H9 (cell line): ENCODE data around the gene KRT3. TPM values are rescaled to one million over a fixed set of nuclear protein-coding genes. Genes with fewer than 3 reads are reported as not detected.

Experiments used
- DNase-seq: peaks from one replicate; pipeline ENCODE4 v3.0.0-alpha.2; 2017
- H2AFZ ChIP-seq: one replicate; pipeline ENCODE4 v1.6.1; 2013; ENCODE audit warnings: mild to moderate bottlenecking, low read length, control low read depth, moderate library complexity
- H2AK5ac ChIP-seq: 2 replicates; pipeline ENCODE4 v1.6.1; 2013; ENCODE audit warnings: low read length, control low read depth, mixed read lengths; ENCODE audit not compliant: insufficient read length
- H2BK120ac ChIP-seq: one replicate; pipeline ENCODE4 v1.6.1; 2013; ENCODE audit warnings: low read depth, mild to moderate bottlenecking, low read length, control low read depth, inconsistent platforms; ENCODE audit not compliant: poor library complexity, severe bottlenecking
- H2BK12ac ChIP-seq: 2 replicates; pipeline ENCODE4 v1.6.1; 2013; ENCODE audit warnings: low read length, control low read depth, mixed read lengths, low read depth; ENCODE audit not compliant: insufficient read length
- H2BK15ac ChIP-seq: 2 replicates; pipeline ENCODE4 v1.6.1; 2013; ENCODE audit warnings: low read depth, low read length, control low read depth
- H2BK20ac ChIP-seq: one replicate; pipeline ENCODE4 v1.6.1; 2013; ENCODE audit warnings: low read depth, mild to moderate bottlenecking, low read length, control low read depth, inconsistent platforms; ENCODE audit not compliant: poor library complexity, severe bottlenecking
- H2BK5ac ChIP-seq: 2 replicates; pipeline ENCODE4 v1.6.1; 2013; ENCODE audit warnings: low read length, control low read depth, mixed read lengths; ENCODE audit not compliant: insufficient read length
- H3K14ac ChIP-seq: 2 replicates; pipeline ENCODE4 v1.6.1; 2013; ENCODE audit warnings: low read length, control low read depth; ENCODE audit not compliant: insufficient read depth
- H3K18ac ChIP-seq: 2 replicates; pipeline ENCODE4 v1.6.1; 2013; ENCODE audit warnings: low read depth, mild to moderate bottlenecking, mixed read lengths, low read length, control low read depth; ENCODE audit not compliant: insufficient read length
- H3K23ac ChIP-seq: 2 replicates; pipeline ENCODE4 v1.6.1; 2013; ENCODE audit warnings: low read length, control low read depth, mixed read lengths, low read depth; ENCODE audit not compliant: insufficient read length
- H3K23me2 ChIP-seq: 2 replicates; pipeline ENCODE4 v1.6.1; 2013; ENCODE audit warnings: low read depth, mild to moderate bottlenecking, mixed read lengths, low read length, control low read depth; ENCODE audit not compliant: insufficient read length, poor library complexity, severe bottlenecking
- H3K27ac ChIP-seq: 2 replicates; pipeline ENCODE4 v1.5.1; 2013; ENCODE audit warnings: low read length, control low read depth, mixed read lengths, low read depth; ENCODE audit not compliant: insufficient read length
- H3K27me3 ChIP-seq: 2 replicates; pipeline ENCODE4 v1.6.1; 2013; ENCODE audit warnings: low read length, control low read depth, inconsistent platforms; ENCODE audit not compliant: insufficient read depth
- H3K4ac ChIP-seq: 2 replicates; pipeline ENCODE4 v1.6.1; 2013; ENCODE audit warnings: low read depth, mild to moderate bottlenecking, control low read depth, inconsistent platforms, low read length, moderate library complexity
- H3K4me1 ChIP-seq: 2 replicates; pipeline ENCODE4 v1.6.1; 2013; ENCODE audit warnings: low read length, control low read depth, inconsistent platforms; ENCODE audit not compliant: insufficient read depth
- H3K4me2 ChIP-seq: 2 replicates; pipeline ENCODE4 v1.6.1; 2013; ENCODE audit warnings: low read length, control low read depth, mixed read lengths; ENCODE audit not compliant: insufficient read length, insufficient read depth
- H3K56ac ChIP-seq: 2 replicates; pipeline ENCODE4 v1.6.1; 2013; ENCODE audit warnings: low read depth, mild to moderate bottlenecking, mixed read lengths, low read length, control low read depth; ENCODE audit not compliant: insufficient read length
- H3K79me1 ChIP-seq: 2 replicates; pipeline ENCODE4 v1.6.1; 2013; ENCODE audit warnings: low read depth, mild to moderate bottlenecking, moderate library complexity, low read length, control low read depth, inconsistent platforms; ENCODE audit not compliant: insufficient read depth, poor library complexity, severe bottlenecking
- H3K79me2 ChIP-seq: 2 replicates; pipeline ENCODE4 v1.6.1; 2013; ENCODE audit warnings: low read length, control low read depth, inconsistent platforms; ENCODE audit not compliant: insufficient read depth
- H3K9ac ChIP-seq: 2 replicates; pipeline ENCODE4 v1.6.1; 2013; ENCODE audit warnings: low read length, control low read depth, mixed read lengths; ENCODE audit not compliant: insufficient read length; ENCODE audit errors: extremely low read depth
- H3K9me3 ChIP-seq: one replicate; pipeline ENCODE4 v1.6.1; 2013; ENCODE audit warnings: low read depth, low read length, inconsistent platforms; ENCODE audit not compliant: control insufficient read depth
- H3T11ph ChIP-seq: one replicate; pipeline ENCODE4 v1.6.1; 2013; ENCODE audit warnings: mild to moderate bottlenecking, low read length, control low read depth, inconsistent platforms
- H4K20me1 ChIP-seq: one replicate; pipeline ENCODE4 v1.6.1; 2013; ENCODE audit not compliant: control insufficient read depth, insufficient read length, insufficient read depth
- H4K5ac ChIP-seq: 2 replicates; pipeline ENCODE4 v1.6.1; 2013; ENCODE audit warnings: low read depth, mild to moderate bottlenecking, mixed read lengths, low read length, control low read depth; ENCODE audit not compliant: insufficient read length
- H4K8ac ChIP-seq: replicated peaks from 2 replicates; pipeline ENCODE4 v1.6.1; 2013; ENCODE audit warnings: low read length, control low read depth, mixed read lengths, low read depth; ENCODE audit not compliant: insufficient read length
- H4K91ac ChIP-seq: 2 replicates; pipeline ENCODE4 v1.6.1; 2013; ENCODE audit warnings: low read depth, mild to moderate bottlenecking, moderate library complexity, mixed read lengths, low read length, control low read depth; ENCODE audit not compliant: insufficient read length
- H3K27ac Mint-ChIP-seq, 3 experiments: 2 replicates in 2 of 3; 3 replicates in 1 of 3; pipeline ENCODE4 v1.8.0; 2020 to 2021; ENCODE audit warnings: mixed read lengths in 3 of 3, mild to moderate bottlenecking in 1 of 3, moderate library complexity in 1 of 3
- H3K27me3 Mint-ChIP-seq: 2 replicates; pipeline ENCODE4 v1.8.0; 2021; ENCODE audit warnings: low read depth, mild to moderate bottlenecking, moderate library complexity, mixed read lengths
- H3K36me3 Mint-ChIP-seq, 3 experiments: 2 replicates in 2 of 3; 3 replicates in 1 of 3; pipeline ENCODE4 v1.8.0; 2020 to 2021; ENCODE audit warnings: low read depth in 3 of 3, mixed read lengths in 3 of 3; ENCODE audit not compliant: insufficient read depth in 1 of 3
- H3K4me1 Mint-ChIP-seq, 2 experiments: 2 replicates each; pipeline ENCODE4 v1.8.0; 2020; ENCODE audit warnings: mixed read lengths in 2 of 2
- H3K4me3 Mint-ChIP-seq, 2 experiments: 2 replicates in 1 of 2; 3 replicates in 1 of 2; pipeline ENCODE4 v1.8.0; 2020 to 2021; ENCODE audit warnings: mild to moderate bottlenecking in 2 of 2, mixed read lengths in 2 of 2, moderate library complexity in 1 of 2
- H3K9me3 Mint-ChIP-seq, 2 experiments: 2 replicates in 1 of 2; 3 replicates in 1 of 2; pipeline ENCODE4 v1.8.0; 2020; ENCODE audit warnings: mild to moderate bottlenecking in 2 of 2, mixed read lengths in 2 of 2, moderate library complexity in 1 of 2
- WGBS: extraction: QIAGEN DNeasy Blood & Tissue Kit; methylation state at CpG from one replicate; pipeline ENCODE4 v1.1.7; 2013; ENCODE audit warnings: missing lambda C conversion rate, low lambda C conversion rate, mixed read lengths; ENCODE audit not compliant: insufficient read length; ENCODE audit errors: extremely low coverage; 5-methylcytosine and 5-hydroxymethylcytosine counted together
- total RNA-seq: library from RNA; stranded (reverse); gene quantifications from 2 replicates; pipeline ENCODE4 v1.2.1, GENCODE V29; 2021
- TF ChIP-seq, protein P1 (sequence below): fragments of 200-600 bp; sonication (generic); conservative IDR thresholded peaks from 3 replicates; pipeline ENCODE4 v1.8.0; 2021; ENCODE audit warnings: antibody characterized with exemption, mild to moderate bottlenecking

The KRT3 gene
- total RNA-seq, 1 experiment from 2014 or later: not detected

DNA sequence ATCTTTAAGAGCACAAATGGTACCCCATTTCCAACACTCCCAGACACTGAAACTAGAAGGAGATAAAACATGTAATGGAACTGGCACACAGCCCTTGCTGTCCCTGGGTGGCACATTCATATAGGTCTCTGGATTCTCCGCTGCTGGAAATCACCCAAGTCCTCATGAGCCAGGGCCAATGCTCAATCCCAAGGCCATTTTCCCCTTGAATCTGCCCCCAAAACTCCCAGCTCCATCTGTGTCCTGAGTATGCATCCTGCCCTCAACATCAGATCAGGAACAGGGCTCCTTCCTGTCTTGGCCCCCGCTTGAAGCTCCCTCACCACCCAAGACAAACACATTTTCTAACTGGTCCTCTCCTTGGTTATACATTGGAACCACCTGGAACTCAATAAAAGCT is 43.4 kb downstream of the KRT3 start:
- H2BK120ac ChIP-seq: no peak overlapping the region
- Mint-ChIP-seq H3K27ac (no peak overlapping the region), H3K4me1 (no peaks in the 10 kb centered on the region), H3K36me3 (no peaks in the 10 kb centered on the region), H3K27me3 (peaks cover 51% of the 10 kb centered on the region), H3K9me3 (no peaks in the 10 kb centered on the region), H3K4me3 (no peak overlapping the region)
- H3K9me3 ChIP-seq: no peaks in the 10 kb centered on the region
- no peak overlapping the region for H3K23ac ChIP-seq
- no peak overlapping the region for H2BK5ac ChIP-seq
- no peak overlapping the region for H3K4ac ChIP-seq
- no peak overlapping the region for H3K18ac ChIP-seq
- H3K27me3 ChIP-seq: no peaks in the 10 kb centered on the region
- no peaks in the 10 kb centered on the region for H3K4me1 ChIP-seq
- no peaks in the 10 kb centered on the region for H3K79me1 ChIP-seq
- H2BK12ac ChIP-seq: no peak overlapping the region
- H3K4me2 ChIP-seq: no peak overlapping the region
- no peak overlapping the region for H2AK5ac ChIP-seq
- DNase-seq: no peak
- no peaks in the 10 kb centered on the region for H3K23me2 ChIP-seq
- no peak overlapping the region for H4K5ac ChIP-seq
- H3K27ac ChIP-seq: no peak overlapping the region
- H4K8ac ChIP-seq: no peak overlapping the region
- H3K14ac ChIP-seq: no peak overlapping the region
- TF ChIP-seq, protein P1, sequence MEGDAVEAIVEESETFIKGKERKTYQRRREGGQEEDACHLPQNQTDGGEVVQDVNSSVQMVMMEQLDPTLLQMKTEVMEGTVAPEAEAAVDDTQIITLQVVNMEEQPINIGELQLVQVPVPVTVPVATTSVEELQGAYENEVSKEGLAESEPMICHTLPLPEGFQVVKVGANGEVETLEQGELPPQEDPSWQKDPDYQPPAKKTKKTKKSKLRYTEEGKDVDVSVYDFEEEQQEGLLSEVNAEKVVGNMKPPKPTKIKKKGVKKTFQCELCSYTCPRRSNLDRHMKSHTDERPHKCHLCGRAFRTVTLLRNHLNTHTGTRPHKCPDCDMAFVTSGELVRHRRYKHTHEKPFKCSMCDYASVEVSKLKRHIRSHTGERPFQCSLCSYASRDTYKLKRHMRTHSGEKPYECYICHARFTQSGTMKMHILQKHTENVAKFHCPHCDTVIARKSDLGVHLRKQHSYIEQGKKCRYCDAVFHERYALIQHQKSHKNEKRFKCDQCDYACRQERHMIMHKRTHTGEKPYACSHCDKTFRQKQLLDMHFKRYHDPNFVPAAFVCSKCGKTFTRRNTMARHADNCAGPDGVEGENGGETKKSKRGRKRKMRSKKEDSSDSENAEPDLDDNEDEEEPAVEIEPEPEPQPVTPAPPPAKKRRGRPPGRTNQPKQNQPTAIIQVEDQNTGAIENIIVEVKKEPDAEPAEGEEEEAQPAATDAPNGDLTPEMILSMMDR: no peak
- no peaks in the 10 kb centered on the region for H4K20me1 ChIP-seq
- H2BK15ac ChIP-seq: no peak overlapping the region
- WGBS: no CpG with 5 or more reads among the region's 2 CpGs
- H3K56ac ChIP-seq: no peak overlapping the region
- H3T11ph ChIP-seq: no peak overlapping the region
- no peak overlapping the region for H2BK20ac ChIP-seq
- no peak overlapping the region for H4K91ac ChIP-seq
- no peaks in the 10 kb centered on the region for H3K79me2 ChIP-seq
- no peak overlapping the region for H2AFZ ChIP-seq
- no peak overlapping the region for H3K9ac ChIP-seq
